GM21717 (cell line): ENCODE measurements around the gene IFI27L1.

Source experiments
- ATAC-seq: cut with Tn5 transposase; IDR thresholded peaks from one replicate; pipeline ENCODE4 v1.9.1; 2021; ENCODE audit warnings: mild to moderate bottlenecking, moderate library complexity; ENCODE audit not compliant: unreplicated experiment

IFI27L1 gene

DNA sequence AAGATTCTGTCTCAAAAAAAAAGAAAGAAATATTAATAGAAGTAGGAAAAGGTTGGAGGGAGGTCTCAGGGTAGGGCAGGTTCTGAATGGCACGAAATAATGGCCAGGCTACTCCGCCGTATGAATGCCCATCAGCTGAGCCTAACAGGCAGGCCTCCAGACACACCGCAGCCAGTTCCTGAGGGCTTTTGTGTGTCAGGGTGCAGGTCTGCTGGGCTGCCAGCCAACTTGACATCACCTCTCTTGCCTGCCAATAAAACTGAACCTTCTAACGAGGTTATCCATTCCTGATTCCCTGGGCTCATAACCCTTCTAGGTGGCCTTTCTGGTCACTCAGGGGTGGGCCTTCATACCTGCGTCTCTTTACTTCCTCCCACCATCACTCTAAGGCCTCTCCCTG lies 32.4 kb downstream of the IFI27L1 start:
- ATAC-seq: no peak

- no peak for ATAC-seq
Measured at GRCh38 chr14:94113908-94114588, 32.9 kb downstream of the IFI27L1 start.

DNA sequence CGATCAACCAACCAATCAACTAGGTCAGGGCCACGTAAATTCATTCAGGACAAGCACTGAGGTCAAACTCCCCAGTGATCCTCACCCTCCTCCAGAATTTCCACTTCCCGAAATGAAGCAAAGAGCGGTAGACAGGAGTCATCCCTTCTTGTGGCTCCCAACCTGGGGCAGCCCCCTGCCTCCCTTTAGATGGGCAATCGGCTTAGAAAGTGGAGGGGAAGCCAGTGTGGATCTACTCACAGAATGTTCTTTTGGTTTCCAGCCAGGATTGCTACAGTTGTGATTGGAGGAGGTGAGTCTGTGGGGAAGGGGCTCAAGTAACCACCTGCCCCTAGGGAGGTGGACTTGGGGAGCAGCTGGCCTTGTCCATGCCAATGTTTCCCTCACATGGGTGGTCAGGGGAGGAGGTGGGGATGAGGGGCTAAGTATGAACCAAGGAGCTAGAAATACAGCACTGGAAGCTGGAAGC lies 33.5 kb downstream of the IFI27L1 start:
- no peak for ATAC-seq

DNA sequence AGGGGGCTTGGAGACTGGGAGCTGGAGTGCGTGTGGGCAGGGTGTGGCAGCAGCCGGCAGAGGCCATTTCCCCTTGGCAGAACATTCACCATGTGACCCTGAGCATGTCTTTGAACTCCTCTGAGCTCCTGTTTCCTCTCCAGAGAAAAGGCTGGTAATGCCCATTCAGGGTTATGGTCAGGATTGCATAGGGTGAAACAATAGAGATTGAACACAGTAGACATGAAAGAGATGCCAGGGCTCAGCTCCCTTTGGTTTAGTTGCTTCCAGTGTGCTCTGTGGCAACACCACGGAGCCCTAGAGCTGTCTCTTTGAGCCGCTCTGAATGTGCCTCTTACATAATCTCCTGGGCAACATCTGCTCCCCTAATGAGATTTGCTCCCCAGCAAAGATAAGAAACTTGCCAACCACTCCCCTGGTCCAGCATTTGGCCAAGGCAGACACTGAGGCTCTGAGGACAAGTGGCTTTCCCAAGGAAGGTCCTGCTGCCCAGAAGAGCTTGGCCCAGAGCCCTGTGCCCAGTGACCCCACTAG lies 34.0 kb downstream of the IFI27L1 start:
- ATAC-seq: no peak

GRCh38 chr14:94115631-94116030 lies 34.5 kb downstream of the IFI27L1 start:
- no peak for ATAC-seq

- ATAC-seq: no peak
Measured at GRCh38 chr14:94116701-94117100, 35.6 kb downstream of the IFI27L1 start.

DNA sequence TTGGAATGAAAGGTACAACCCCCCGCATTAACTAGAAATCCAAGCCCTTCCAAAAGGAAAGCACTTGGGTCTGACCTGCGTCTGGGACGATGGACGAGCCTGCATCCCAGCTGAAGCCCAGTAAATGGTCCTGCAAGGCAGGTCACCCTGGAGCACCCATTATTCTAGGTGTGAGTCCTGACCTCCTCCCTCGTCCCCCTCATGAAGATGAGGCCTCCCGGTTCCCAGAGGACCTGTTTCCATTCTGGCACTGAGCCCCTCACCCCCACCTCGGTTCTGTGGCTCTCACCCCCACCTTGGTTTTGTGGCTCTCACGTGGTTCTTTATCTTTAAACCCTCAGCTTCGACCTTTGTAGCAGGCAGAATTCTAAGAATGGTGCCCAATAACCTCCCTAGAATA lies 36.7 kb downstream of the IFI27L1 start:
- ATAC-seq: no peak

- ATAC-seq: no peak
Measured at GRCh38 chr14:94119071-94119470, 38.0 kb downstream of the IFI27L1 start.

DNA sequence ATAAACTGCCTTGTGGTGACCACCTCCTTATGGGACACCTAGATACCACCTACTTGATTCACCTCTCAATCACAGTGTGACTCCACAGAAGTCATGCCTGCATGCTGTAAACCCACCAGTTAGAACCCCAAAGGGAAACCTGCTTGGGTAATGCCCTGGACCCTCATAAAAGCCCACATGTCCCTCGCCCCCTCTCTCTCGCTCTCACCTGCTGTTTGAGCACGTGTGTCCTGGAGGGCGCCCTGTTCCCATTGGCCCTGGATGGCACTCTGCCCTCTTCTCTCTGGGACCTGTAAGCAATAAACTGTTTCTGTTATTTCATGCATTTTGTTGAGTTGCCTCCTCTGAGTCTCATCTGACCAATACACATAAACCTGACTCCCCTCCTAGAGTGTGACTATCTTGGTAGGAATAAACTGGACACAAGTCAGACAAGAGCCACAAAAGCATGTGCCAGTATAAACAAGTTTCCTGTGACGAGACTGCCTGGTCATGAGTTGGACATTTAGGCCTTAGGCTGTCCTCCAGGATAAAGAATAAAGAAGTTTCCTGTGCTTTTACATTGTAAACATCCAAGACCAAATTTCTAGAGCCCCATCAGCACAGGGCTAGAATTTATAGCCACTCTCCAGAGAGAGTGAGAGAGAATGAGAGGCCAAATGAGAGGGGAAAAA lies 39.7 kb downstream of the IFI27L1 start:
- ATAC-seq: no peak

DNA sequence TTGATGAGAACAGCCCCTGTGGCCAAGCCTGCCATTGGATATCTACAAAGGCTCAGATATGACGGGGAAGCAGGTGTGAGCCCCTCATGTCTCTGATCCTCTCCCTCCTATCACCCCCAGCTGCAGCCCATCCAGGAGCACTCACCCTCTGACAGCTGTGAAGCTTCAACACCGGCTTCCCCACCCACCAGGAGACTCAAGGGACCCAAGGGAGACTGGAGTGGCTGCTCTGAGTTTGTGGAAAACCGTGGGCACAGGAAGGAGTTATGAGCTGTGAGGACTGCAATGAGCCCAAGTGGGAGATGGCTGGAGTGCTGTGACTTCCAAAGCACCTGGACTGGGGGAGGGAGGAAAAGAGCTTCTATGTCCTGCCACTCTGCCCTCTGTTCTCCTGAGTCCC lies 40.4 kb downstream of the IFI27L1 start:
- ATAC-seq: no peak

DNA sequence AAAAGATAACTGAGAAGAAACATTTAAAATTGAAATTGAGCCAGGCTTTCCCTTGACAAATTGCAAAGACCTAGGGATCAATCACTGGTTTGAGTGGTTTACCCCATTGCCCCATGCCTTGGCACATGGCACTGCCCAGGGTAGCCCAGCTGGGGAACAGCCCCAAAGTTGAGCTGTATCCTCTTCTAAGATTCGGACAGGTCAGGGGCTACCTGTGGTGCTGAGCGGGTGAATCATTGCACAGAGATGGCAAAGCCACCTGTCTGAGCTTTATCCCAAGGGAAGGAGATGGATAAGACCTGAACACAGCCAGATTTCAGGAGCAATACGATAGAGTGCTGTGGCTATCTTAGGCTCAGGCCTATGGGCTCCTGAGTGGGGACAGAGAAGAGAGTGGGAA lies 41.3 kb downstream of the IFI27L1 start:
- no peak for ATAC-seq

DNA sequence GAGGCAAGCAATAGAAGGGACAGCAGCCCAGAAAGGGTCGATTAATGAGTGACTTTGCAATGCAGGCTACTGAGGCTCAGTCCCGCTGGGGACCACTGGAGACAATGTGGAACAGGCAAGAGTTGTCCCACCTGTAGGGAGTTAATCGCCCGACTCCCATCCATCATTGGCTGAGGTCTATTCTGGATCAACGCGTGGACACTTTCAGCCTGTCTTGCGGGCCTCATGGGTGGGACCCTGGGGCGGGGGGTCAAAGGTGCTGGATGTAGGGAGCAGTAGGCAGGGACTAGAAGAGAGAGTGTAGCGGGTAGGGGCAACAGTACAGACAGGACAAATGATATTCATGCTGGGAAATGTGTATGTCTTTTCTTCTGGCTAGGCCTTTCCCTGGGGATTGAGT lies 42.2 kb downstream of the IFI27L1 start:
- no peak for ATAC-seq

DNA sequence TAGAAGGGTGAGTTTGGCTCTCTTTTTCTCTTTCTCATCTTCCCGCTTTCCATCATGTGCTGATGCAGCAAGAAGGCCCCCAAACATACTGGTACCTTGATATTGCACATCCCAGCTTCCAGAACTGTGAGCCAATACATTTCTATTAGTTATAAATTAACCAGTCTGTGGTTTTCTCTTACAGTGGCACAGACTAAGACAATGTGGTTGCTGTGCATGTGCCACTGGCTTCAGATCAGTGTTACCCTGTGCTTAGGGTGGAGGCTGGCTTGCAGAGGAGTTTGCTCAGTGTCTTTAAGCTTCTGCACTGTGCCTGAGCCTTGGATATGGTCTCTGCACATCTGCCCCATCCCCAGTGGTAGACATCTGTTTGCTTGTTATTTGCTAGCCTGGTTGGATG lies 42.8 kb downstream of the IFI27L1 start:
- ATAC-seq: no peak

- ATAC-seq: no peak
Measured at GRCh38 chr14:94124582-94125377, 43.7 kb downstream of the IFI27L1 start.

- ATAC-seq: no peak
Measured at GRCh38 chr14:94125659-94126418, 44.7 kb downstream of the IFI27L1 start.

GRCh38 chr14:94126419-94126677 lies 45.2 kb downstream of the IFI27L1 start:
- ATAC-seq: no peak

GRCh38 chr14:94126800-94127199 lies 45.7 kb downstream of the IFI27L1 start:
- no peak for ATAC-seq

GRCh38 chr14:94127330-94127729 lies 46.2 kb downstream of the IFI27L1 start:
- no peak for ATAC-seq

- no peak for ATAC-seq
Measured at GRCh38 chr14:94128216-94128839, 47.2 kb downstream of the IFI27L1 start.

DNA sequence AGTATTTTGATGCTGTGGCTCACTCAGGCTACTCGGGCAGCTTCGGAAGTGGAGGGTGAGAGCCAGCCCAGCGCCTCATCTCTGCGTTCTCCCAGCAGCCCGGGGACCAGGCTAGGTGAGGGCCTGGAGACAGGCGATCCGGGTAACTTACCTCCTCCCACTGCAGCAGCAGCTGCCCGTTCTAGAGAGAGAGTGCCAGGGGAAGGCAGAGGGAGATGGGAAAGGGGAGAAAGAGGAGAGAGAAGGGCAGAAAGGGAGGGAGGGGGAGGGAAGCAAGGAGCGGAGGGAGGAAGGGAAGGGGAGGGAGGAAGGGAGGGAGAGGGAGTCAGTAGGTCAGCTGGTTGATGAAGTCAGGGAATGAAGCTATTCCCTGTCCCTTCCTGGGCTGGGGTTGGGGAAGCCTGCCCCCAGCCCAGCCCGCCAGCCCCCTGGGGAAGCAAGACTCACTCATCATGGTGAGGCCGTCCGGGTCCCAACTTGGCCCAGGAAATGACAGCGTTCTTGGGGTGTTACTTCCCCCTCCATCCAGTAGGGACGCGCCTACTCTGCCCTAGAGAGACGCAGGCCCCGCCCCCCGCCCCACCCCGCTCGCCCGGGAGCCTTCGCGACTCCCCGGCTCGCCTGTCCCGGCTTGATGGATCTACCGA lies 48.1 kb downstream of the IFI27L1 start, which contains the start of gene IFI27L2:
Gene IFI27L2 (minus strand): TSS at position 494 of the 647 bp plus-strand sequence. CDS start 40 bp downstream, at position 454.
- peak; percentile 95 for ATAC-seq
